HG03108 (cell line): ENCODE data around the gene CARMIL3.
"Not testable (repeated sequence)": the region's sequence is repeated elsewhere in the genome, so short reads cannot be mapped to it uniquely, and the experiment has no call there.

Experiments
- ATAC-seq: cut with Tn5 transposase; IDR thresholded peaks from one replicate; pipeline ENCODE4 v1.9.1; 2021; ENCODE audit warnings: moderate library complexity; ENCODE audit not compliant: unreplicated experiment

The CARMIL3 gene

DNA sequence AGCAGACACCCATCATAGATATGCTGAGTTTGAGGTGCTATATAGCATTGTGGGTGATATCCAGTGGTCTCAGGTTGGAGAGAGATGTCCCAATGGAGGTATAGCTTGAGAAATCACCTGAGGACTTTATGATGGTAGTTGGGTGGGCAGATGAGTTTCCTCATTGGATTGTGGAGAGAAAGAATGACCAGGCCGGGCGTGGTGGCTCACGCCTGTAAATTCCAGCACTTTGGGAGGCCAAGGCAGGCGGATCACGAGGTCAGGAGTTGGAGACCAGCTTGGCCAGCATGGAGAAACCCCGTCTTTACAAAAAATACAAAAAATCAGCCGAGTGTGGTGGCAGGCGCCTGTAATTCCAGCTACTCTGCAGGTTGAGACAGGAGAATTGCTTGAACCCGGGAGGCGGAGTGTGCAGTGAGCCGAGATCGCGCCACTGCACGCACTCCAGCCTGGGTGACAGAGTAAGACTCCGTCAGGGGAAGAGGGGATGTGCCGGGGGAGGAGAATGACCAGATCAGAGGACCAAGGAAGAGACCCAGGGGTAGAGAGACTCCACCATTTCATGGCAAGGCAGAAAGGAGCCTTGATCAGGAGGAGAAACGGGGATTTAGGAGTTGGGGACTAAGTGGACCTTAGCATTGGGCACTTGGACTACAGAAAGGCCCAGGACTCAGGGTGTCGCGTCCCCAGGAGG lies 41.5 kb downstream of the CARMIL3 start:
- no peak for ATAC-seq

DNA sequence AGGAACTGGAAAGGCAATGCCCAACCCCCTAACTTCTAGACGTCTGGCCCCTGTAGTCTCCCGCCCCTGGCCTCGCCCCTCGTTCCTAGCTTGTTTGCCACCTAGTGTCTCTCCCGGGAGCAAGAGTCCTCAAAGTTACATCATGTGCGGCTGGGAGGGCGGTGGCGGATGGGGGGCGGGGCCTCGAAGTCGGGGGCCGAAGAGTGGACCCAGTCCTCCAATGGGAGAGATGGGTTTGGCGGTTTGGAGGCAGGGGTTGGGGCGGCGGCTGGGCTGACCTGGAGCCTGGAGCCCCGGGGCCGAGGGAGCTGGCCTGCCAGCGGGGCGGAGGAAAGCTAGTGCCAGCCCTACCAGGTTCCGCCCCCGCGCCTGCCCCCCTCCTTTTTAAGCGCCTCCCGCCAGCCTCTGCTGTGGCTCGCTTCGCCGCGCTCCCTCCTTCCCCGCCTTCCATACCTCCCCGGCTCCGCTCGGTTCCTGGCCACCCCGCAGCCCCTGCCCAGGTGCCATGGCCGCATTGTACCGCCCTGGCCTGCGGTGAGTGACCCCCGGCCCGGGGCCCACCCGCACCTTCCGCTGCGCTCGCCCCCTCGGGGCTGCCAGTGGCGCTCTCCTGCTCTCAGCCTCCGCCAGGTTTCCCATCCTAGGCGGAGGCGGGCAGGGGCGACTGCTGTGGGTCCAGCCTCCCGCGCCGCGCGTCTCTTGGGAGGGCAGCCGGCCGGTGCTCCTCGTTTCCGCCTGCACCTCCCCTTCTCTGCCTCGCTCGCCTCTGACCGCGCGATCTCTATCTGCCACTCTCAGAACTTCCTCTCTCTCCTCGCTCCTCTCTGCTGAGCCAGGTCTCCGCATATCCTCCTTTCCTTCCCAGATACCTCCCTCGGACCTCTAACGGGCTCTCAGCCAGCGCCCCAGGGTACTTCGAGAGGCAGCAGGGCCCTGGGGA lies 42.4 kb downstream of the CARMIL3 start, which contains the start of gene PCK2:
Gene PCK2 (plus strand): TSS at position 411 of the 940 bp plus-strand sequence. CDS start 95 bp downstream, at position 506.
- peak; percentile 33 for ATAC-seq

DNA sequence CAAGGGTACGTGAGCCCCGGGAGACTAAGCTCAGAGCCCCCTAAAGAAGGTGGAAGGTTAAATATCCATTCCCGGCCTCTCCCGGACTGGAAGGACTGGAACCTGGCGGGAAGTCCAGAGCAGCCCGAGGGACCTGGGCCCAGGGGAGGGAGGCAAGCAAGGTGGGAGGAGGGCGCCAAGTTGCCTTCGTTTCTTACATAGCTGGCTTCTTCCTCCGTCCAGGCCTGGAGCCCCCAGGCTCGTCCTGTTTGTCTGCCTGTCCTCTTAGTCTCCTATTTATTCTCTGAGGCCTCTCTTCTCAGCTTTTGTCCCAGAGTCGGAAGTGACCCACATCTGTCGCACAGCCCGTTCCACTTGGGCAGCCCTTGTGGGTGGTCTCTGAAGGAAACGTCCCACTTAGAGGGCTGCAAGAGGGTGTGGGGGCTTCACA lies 43.0 kb downstream of the CARMIL3 start:
- ATAC-seq, result no peak

- ATAC-seq, result peak; percentile 65
Observed at GRCh38 chr14:24095271-24096068, 43.7 kb downstream of the CARMIL3 start.

- ATAC-seq, result no peak
Observed at GRCh38 chr14:24096545-24097181, 44.9 kb downstream of the CARMIL3 start.

DNA sequence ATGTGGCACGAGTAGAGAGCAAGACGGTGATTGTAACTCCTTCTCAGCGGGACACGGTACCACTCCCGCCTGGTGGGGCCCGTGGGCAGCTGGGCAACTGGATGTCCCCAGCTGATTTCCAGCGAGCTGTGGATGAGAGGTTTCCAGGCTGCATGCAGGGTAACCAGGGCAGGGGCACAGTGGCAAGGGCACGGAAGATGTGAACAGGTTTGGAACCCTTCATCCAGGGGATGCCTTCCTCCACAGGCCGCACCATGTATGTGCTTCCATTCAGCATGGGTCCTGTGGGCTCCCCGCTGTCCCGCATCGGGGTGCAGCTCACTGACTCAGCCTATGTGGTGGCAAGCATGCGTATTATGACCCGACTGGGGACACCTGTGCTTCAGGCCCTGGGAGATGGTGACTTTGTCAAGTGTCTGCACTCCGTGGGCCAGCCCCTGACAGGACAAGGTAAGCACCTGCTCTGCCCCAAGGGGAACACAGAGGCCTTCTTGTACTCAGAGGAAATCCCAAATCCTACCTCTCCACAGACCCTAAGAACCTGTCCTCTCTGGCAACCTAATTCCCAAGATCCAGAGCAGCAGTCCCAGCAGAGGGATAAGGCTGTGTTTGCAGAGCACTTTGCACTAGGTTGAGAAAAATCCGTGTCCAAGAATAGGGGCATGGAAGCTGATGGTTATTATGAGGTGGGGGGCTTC lies 46.6 kb downstream of the CARMIL3 start:
- ATAC-seq, result no peak

GRCh38 chr14:24098927-24099813 lies 47.4 kb downstream of the CARMIL3 start:
- no peak for ATAC-seq

GRCh38 chr14:24100197-24100981 lies 48.6 kb downstream of the CARMIL3 start:
- no peak for ATAC-seq

GRCh38 chr14:24100982-24101494 lies 49.2 kb downstream of the CARMIL3 start:
- no peak for ATAC-seq

DNA sequence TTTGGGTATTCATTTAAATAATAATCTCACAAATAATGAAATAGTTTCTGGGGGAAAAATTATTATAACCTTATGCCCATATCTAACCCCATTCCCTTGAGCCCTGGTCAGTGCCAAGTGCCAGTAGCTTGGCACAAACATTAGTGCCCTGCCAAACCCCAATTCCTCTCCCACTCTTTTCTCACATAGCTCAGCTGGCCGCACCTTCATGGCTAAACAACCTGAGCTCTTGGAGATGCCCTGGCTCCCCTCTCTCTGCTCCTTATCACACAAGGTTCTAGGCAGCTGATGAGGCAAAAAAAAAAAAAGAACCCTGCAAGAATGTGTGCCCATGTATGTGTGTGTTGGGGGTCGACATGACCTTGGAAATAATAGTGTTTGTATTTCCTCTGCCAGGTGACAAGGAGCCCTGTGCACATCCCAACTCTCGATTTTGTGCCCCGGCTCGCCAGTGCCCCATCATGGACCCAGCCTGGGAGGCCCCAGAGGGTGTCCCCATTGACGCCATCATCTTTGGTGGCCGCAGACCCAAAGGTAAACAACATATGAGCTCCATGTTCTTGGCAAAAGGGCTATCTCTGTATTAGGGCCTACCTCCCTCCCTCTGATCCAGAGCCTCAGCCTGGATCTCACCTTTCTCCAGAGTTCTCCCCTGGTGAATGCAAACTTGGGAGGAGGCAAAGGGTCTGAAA lies 50.7 kb downstream of the CARMIL3 start:
- ATAC-seq, result no peak

DNA sequence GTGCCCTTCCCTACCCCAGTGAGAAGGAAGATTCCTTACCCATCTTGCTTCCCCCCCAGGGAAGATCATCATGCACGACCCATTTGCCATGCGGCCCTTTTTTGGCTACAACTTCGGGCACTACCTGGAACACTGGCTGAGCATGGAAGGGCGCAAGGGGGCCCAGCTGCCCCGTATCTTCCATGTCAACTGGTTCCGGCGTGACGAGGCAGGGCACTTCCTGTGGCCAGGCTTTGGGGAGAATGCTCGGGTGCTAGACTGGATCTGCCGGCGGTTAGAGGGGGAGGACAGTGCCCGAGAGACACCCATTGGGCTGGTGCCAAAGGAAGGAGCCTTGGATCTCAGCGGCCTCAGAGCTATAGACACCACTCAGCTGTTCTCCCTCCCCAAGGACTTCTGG lies 51.6 kb downstream of the CARMIL3 start:
- ATAC-seq, result no peak

DNA sequence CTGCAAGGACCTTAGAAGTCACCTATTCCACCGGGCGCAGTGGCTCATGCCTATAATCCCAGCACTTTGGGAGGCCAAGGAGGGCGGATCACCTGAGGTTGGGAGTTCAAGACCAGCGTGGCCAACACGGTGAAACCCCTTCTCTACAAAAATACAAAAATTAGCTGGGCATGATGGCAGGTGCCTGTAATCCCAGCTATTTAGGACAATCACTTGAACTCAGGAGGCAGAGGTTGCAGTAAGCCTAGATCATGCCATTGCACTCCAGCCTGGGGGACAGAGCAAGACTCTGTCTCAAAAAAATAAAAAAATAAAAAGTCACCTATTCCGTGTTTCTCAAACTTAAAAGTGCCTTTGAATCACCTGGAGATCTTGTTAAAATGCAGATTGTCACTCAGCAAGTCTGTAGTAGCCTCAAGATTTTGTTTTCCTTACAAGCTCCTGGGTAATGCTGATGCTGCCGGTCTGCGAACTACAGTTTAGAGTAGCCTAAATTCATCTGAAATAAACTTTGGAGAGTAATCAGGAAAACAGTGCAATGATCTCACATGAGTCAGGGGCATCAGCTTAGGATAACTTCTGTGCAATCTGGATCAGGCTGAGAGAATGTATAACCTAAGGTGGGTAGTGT lies 53.9 kb downstream of the CARMIL3 start:
- not testable (repeated sequence) for ATAC-seq

GRCh38 chr14:24106672-24107271 lies 55.0 kb downstream of the CARMIL3 start:
- ATAC-seq, result no peak

GRCh38 chr14:24108336-24108874 lies 56.6 kb downstream of the CARMIL3 start:
- peak; percentile 25 for ATAC-seq

DNA sequence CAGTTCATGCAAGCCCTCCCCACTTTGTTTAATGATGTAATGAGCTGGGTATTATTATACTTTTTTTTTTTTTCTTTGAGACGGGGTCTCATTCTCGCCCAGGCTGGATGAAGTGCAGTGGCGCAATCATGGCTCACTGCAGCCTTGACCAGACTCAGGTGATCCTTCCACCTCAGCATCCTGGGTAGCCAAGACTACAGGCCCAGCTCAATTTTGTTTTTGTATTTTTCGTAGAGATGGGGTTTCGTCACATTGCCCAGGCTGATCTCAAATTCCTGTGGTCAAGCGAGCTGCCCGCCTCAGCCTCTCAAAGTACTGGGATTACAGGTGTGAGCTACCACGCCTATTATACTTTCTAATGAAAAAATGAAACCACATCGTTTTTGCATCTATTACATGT lies 58.3 kb downstream of the CARMIL3 start:
- no peak for ATAC-seq

DNA sequence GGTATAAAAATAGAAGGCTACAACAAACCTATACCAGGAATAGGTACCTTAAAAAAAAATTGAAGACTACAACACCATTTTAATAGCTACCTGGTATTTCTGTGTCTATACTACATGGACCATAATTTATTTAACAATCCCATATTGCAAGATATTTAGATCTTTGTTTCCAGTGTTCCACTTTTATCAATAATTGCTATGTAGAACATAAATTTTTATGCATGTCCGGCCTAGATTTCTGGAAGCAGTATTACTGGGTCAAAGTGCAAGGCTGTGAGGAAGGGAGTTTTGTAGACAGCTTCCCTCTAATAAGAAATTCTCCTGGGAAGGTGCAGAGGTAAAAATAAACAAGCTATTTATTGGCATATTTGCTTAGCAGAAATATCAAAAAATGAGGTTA lies 58.7 kb downstream of the CARMIL3 start:
- ATAC-seq, result no peak
